Glomerular endothelial cell (primary cell): Measurements from ENCODE around the gene SIPA1L3. TPM values are rescaled to one million over a fixed set of nuclear protein-coding genes. Genes with fewer than 3 reads are reported as not detected.

Experiments
- DNase-seq: peaks from one replicate; pipeline ENCODE4 v3.0.0-alpha.2; 2011; ENCODE audit warnings: low read depth, low spot score; ENCODE audit errors: extremely low read depth
- total RNA-seq: library from RNA; depleted of rRNA; stranded (reverse); fragments of >200 nt; gene quantifications from 2 replicates; pipeline ENCODE4 v1.2.3, GENCODE V29; 2015

SIPA1L3 gene
- total RNA-seq, 1 donor from 2014 or later: 64.8 TPM

- no peak for DNase-seq
Measured at GRCh38 chr19:37943480-37943879, 36.5 kb downstream of the SIPA1L3 start.

- no peak for DNase-seq
Measured at GRCh38 chr19:37946132-37946531, 39.1 kb downstream of the SIPA1L3 start.

- DNase-seq: no peak
Measured at GRCh38 chr19:37947778-37948177, 40.8 kb downstream of the SIPA1L3 start.

- DNase-seq: no peak
Measured at GRCh38 chr19:37948362-37948761, 41.4 kb downstream of the SIPA1L3 start.

GRCh38 chr19:37950471-37951175 lies 43.6 kb downstream of the SIPA1L3 start:
- DNase-seq: no peak

- no peak for DNase-seq
Measured at GRCh38 chr19:37951816-37952210, 44.8 kb downstream of the SIPA1L3 start.

GRCh38 chr19:37953171-37953917 lies 46.3 kb downstream of the SIPA1L3 start:
- no peak for DNase-seq

GRCh38 chr19:37953918-37954303 lies 46.9 kb downstream of the SIPA1L3 start:
- no peak for DNase-seq

- DNase-seq: no peak
Measured at GRCh38 chr19:37954421-37954874, 47.4 kb downstream of the SIPA1L3 start.

GRCh38 chr19:37955986-37956385 lies 49.0 kb downstream of the SIPA1L3 start:
- no peak for DNase-seq

- no peak for DNase-seq
Measured at GRCh38 chr19:37957176-37957575, 50.2 kb downstream of the SIPA1L3 start.

- DNase-seq: no peak
Measured at GRCh38 chr19:37959665-37960114, 52.7 kb downstream of the SIPA1L3 start.

GRCh38 chr19:37961198-37961597 lies 54.2 kb downstream of the SIPA1L3 start:
- DNase-seq: no peak

- DNase-seq: no peak
Measured at GRCh38 chr19:37963190-37963936, 56.4 kb downstream of the SIPA1L3 start.

GRCh38 chr19:37964109-37964508 lies 57.1 kb downstream of the SIPA1L3 start:
- DNase-seq: no peak

- no peak for DNase-seq
Measured at GRCh38 chr19:37966211-37966661, 59.2 kb downstream of the SIPA1L3 start.

GRCh38 chr19:37966662-37967231 lies 59.7 kb downstream of the SIPA1L3 start:
- DNase-seq: no peak

GRCh38 chr19:37969695-37970094 lies 62.7 kb downstream of the SIPA1L3 start:
- no peak for DNase-seq

- no peak for DNase-seq
Measured at GRCh38 chr19:37970699-37971098, 63.7 kb downstream of the SIPA1L3 start.

- no peak for DNase-seq
Measured at GRCh38 chr19:37972803-37973202, 65.8 kb downstream of the SIPA1L3 start.

GRCh38 chr19:37973666-37974065 lies 66.7 kb downstream of the SIPA1L3 start:
- no peak for DNase-seq
